HepG2 (cell line): Measurements from ENCODE around the gene CFAP43. TPM values are rescaled to one million over a fixed set of nuclear protein-coding genes. Genes with fewer than 3 reads are reported as not detected.

Experiments
- ATAD3A ChIP-seq: sonication (generic); formaldehyde crosslinking; IDR thresholded peaks from 2 replicates; pipeline ENCODE4 v1.4.0; 2020; ENCODE audit warnings: missing genetic modification reagents
- ATM ChIP-seq: fragments of 450-650 bp; IDR thresholded peaks from 2 replicates; pipeline ENCODE4 v1.7.1; 2017; ENCODE audit warnings: mild to moderate bottlenecking, borderline replicate concordance
- FOXK2 ChIP-seq: fragments of 450-650 bp; IDR thresholded peaks from 2 replicates; pipeline ENCODE4 v1.6.1; 2016
- HOXA9 ChIP-seq: sonication (generic); formaldehyde crosslinking; IDR thresholded peaks from 2 replicates; pipeline ENCODE4 v1.8.1; 2022; ENCODE audit warnings: missing genetic modification reagents, mild to moderate bottlenecking, moderate library complexity, borderline replicate concordance
- KLF12 ChIP-seq: sonication (generic); formaldehyde crosslinking; IDR thresholded peaks from 2 replicates; pipeline ENCODE4 v1.4.0; 2020; ENCODE audit warnings: missing genetic modification reagents, borderline replicate concordance
- NFE2L1 ChIP-seq: sonication (generic); formaldehyde crosslinking; IDR thresholded peaks from 2 replicates; pipeline ENCODE4 v1.4.0; 2020; ENCODE audit warnings: missing genetic modification reagents, mild to moderate bottlenecking, borderline replicate concordance
- NFKB2 ChIP-seq: sonication (generic); formaldehyde crosslinking; IDR thresholded peaks from 2 replicates; pipeline ENCODE4 v1.4.0; 2020; ENCODE audit warnings: missing genetic modification reagents, borderline replicate concordance
- ZBTB2 ChIP-seq: sonication (generic); formaldehyde crosslinking; IDR thresholded peaks from 2 replicates; pipeline ENCODE4 v1.8.0; 2022; ENCODE audit warnings: low read depth, missing genetic modification reagents
- ZBTB34 ChIP-seq: sonication (generic); formaldehyde crosslinking; IDR thresholded peaks from 2 replicates; pipeline ENCODE4 v1.8.0; 2022; ENCODE audit warnings: mild to moderate bottlenecking, missing genetic modification reagents
- ZNF142 ChIP-seq: sonication (generic); formaldehyde crosslinking; IDR thresholded peaks from 2 replicates; pipeline ENCODE4 v1.4.0; 2020; ENCODE audit warnings: missing genetic modification reagents
- ZNF766 ChIP-seq: sonication (generic); formaldehyde crosslinking; IDR thresholded peaks from 2 replicates; pipeline ENCODE4 v1.5.0; 2020; ENCODE audit warnings: missing genetic modification reagents, borderline replicate concordance
- ZNF777 ChIP-seq: sonication (generic); formaldehyde crosslinking; IDR thresholded peaks from 2 replicates; pipeline ENCODE4 v1.4.0; 2020; ENCODE audit warnings: missing genetic modification reagents
- polyA plus RNA-seq, 8 experiments: library from polyadenylated mRNA; depleted of rRNA in 3 of 8; stranded (reverse) in 7 of 8; unstranded in 1 of 8; fragments of >200 nt; fragmentation: Illumina TruSeq in 4 of 8; extraction: Trizol in 4 of 8; gene quantifications; 2 replicates each; pipeline versions ENCODE4 v1.2.1 to v1.2.3, GENCODE V29; 2011 to 2016; ENCODE audit warnings: low read depth in 4 of 8, missing spikeins in 1 of 8, mixed read lengths in 1 of 8; ENCODE audit not compliant: insufficient read depth in 1 of 8
- total RNA-seq, 5 experiments: library from RNA; depleted of rRNA; stranded (reverse); fragments of >200 nt; fragmentation: Illumina TruSeq; extraction: Trizol; gene quantifications; 2 replicates each; pipeline ENCODE4 v1.2.3, GENCODE V29; 2016; ENCODE audit warnings: low read depth in 1 of 5
- TF ChIP-seq, protein P1 (sequence below): fragments of 450-650 bp; IDR thresholded peaks from 2 replicates; pipeline ENCODE4 v1.6.1; 2017
- TF ChIP-seq, protein P2 (sequence below): fragments of 450-650 bp; IDR thresholded peaks from 2 replicates; pipeline ENCODE4 v1.6.1; 2017; ENCODE audit warnings: mild to moderate bottlenecking
- TF ChIP-seq, protein P3 (sequence below): sonication (generic); formaldehyde crosslinking; IDR thresholded peaks from 2 replicates; pipeline ENCODE4 v1.4.0; 2020; ENCODE audit warnings: mild to moderate bottlenecking, missing genetic modification reagents

Gene CFAP43
- total and polyA plus RNA-seq, 2 of the 13 experiments (the other 11 are each of a cell fraction or from before 2014, with no cell fraction given): 0.24 to 0.38 TPM

GRCh38 chr10:104253106-104253505 lies 20.9 kb upstream of the CFAP43 start (continued):
- TF ChIP-seq, protein P1, sequence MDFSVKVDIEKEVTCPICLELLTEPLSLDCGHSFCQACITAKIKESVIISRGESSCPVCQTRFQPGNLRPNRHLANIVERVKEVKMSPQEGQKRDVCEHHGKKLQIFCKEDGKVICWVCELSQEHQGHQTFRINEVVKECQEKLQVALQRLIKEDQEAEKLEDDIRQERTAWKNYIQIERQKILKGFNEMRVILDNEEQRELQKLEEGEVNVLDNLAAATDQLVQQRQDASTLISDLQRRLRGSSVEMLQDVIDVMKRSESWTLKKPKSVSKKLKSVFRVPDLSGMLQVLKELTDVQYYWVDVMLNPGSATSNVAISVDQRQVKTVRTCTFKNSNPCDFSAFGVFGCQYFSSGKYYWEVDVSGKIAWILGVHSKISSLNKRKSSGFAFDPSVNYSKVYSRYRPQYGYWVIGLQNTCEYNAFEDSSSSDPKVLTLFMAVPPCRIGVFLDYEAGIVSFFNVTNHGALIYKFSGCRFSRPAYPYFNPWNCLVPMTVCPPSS: no peak
- no peak for TF ChIP-seq HOXA9
- no peak for TF ChIP-seq ATM
- no peak for TF ChIP-seq NFE2L1 (CRISPR knock-in tag)
- peak; percentile 87 for TF ChIP-seq ZBTB34
- TF ChIP-seq, protein P2, sequence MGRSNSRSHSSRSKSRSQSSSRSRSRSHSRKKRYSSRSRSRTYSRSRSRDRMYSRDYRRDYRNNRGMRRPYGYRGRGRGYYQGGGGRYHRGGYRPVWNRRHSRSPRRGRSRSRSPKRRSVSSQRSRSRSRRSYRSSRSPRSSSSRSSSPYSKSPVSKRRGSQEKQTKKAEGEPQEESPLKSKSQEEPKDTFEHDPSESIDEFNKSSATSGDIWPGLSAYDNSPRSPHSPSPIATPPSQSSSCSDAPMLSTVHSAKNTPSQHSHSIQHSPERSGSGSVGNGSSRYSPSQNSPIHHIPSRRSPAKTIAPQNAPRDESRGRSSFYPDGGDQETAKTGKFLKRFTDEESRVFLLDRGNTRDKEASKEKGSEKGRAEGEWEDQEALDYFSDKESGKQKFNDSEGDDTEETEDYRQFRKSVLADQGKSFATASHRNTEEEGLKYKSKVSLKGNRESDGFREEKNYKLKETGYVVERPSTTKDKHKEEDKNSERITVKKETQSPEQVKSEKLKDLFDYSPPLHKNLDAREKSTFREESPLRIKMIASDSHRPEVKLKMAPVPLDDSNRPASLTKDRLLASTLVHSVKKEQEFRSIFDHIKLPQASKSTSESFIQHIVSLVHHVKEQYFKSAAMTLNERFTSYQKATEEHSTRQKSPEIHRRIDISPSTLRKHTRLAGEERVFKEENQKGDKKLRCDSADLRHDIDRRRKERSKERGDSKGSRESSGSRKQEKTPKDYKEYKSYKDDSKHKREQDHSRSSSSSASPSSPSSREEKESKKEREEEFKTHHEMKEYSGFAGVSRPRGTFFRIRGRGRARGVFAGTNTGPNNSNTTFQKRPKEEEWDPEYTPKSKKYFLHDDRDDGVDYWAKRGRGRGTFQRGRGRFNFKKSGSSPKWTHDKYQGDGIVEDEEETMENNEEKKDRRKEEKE: no peak
- TF ChIP-seq ZNF766 (CRISPR knock-in tag): no peak
- 0 out of 2 replicates have a peak, but pooled peaks have one; percentile 46 for TF ChIP-seq KLF12 (CRISPR knock-in tag)
- no peak for TF ChIP-seq NFKB2 (CRISPR knock-in tag)
- no peak for TF ChIP-seq ATAD3A (CRISPR knock-in tag)
- TF ChIP-seq, protein P3, sequence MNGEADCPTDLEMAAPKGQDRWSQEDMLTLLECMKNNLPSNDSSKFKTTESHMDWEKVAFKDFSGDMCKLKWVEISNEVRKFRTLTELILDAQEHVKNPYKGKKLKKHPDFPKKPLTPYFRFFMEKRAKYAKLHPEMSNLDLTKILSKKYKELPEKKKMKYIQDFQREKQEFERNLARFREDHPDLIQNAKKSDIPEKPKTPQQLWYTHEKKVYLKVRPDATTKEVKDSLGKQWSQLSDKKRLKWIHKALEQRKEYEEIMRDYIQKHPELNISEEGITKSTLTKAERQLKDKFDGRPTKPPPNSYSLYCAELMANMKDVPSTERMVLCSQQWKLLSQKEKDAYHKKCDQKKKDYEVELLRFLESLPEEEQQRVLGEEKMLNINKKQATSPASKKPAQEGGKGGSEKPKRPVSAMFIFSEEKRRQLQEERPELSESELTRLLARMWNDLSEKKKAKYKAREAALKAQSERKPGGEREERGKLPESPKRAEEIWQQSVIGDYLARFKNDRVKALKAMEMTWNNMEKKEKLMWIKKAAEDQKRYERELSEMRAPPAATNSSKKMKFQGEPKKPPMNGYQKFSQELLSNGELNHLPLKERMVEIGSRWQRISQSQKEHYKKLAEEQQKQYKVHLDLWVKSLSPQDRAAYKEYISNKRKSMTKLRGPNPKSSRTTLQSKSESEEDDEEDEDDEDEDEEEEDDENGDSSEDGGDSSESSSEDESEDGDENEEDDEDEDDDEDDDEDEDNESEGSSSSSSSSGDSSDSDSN (CRISPR knock-in tag): no peak
- no peak for TF ChIP-seq ZBTB2 (CRISPR knock-in tag)
- TF ChIP-seq ZNF777 (CRISPR knock-in tag): no peak
- 0 out of 2 replicates have a peak, but pooled peaks have one; percentile 59 for TF ChIP-seq FOXK2
- TF ChIP-seq ZNF142: no peak
